Right lobe of liver (tissue), 6 donors: ENCODE data around the gene DBF4B. TPM values are rescaled to one million over a fixed set of nuclear protein-coding genes. Genes with fewer than 3 reads are reported as not detected.
"Not testable (repeated sequence)": the region's sequence is repeated elsewhere in the genome, so short reads cannot be mapped to it uniquely, and the experiment has no call there.

ENCODE experiments used
- ATAC-seq, 4 donors: fragments of 200-7000 bp; cut with Tn5 transposase; one replicate each; pipeline ENCODE4 v1.9.1; 2020; ENCODE audit warnings: mild to moderate bottlenecking in 4 of 4, moderate library complexity in 4 of 4
- DNase-seq, 3 donors: peaks; one replicate each; pipeline ENCODE4 v3.0.0-alpha.2; 2020
- H3K27ac ChIP-seq, 3 donors: fragments of 200-600 bp; one replicate each; pipeline ENCODE4 v1.8.0; 2022
- H3K27me3 ChIP-seq, 2 donors: fragments of 200-600 bp; one replicate each; pipeline ENCODE4 v1.8.0; 2022
- H3K36me3 ChIP-seq, 4 donors: fragments of 200-600 bp; sonication (generic) in 1 of 4; one replicate each; pipeline versions ENCODE4 v1.5.1 to v1.8.0; 2017 to 2022; ENCODE audit warnings: control low read depth in 1 of 4
- H3K4me1 ChIP-seq, 4 donors: fragments of 200-600 bp; sonication (generic) in 1 of 4; one replicate each; pipeline versions ENCODE4 v1.5.1 to v1.8.0; 2017 to 2022; ENCODE audit warnings: control low read depth in 1 of 4
- H3K4me3 ChIP-seq, 3 donors: fragments of 200-600 bp; one replicate each; pipeline ENCODE4 v1.8.0; 2022
- H3K9me3 ChIP-seq, 4 donors: fragments of 200-600 bp; sonication (generic) in 1 of 4; one replicate each; pipeline versions ENCODE4 v1.5.1 to v1.8.0; 2017 to 2022; ENCODE audit warnings: control low read depth in 1 of 4
- POLR2A ChIP-seq: fragments of 450-650 bp; IDR thresholded peaks from one replicate; pipeline ENCODE4 v1.6.1; 2017; ENCODE audit warnings: antibody characterized with exemption, mild to moderate bottlenecking
- WGBS: methylation state at CpG from one replicate; pipeline ENCODE4 v1.1.6; 2018; ENCODE audit warnings: low coverage, low lambda C conversion rate; ENCODE audit not compliant: insufficient coverage; ENCODE audit errors: missing lambda C conversion rate; 5-methylcytosine and 5-hydroxymethylcytosine counted together
- intact Hi-C, 2 donors: fragments of 100-400 bp; cut with DNase I; formaldehyde crosslinking; loops; one replicate each; pipeline versions ENCODE4 v1.11.2 to v1.14.1; 2022
- total RNA-seq, 6 experiments: library from RNA; depleted of rRNA in 2 of 6; stranded (reverse); fragments of >200 nt in 2 of 6; fragmentation: NEBNext Ultra II Directional in 3 of 6; extraction: Animal tissue kit (Norgen Biotek cat#: 25700) in 3 of 6; gene quantifications; one replicate each; pipeline versions ENCODE4 v1.1.0 to v1.2.4, GENCODE V29; 2016 to 2023
- TF ChIP-seq, protein P1 (sequence below), 4 donors: fragments of 200-600 bp in 3 of 4; fragments of 450-650 bp in 1 of 4; IDR thresholded peaks; one replicate each; pipeline versions ENCODE4 v1.5.1 to v1.8.0; 2016 to 2022; ENCODE audit warnings: antibody characterized with exemption in 4 of 4, mild to moderate bottlenecking in 2 of 4
- donor health status: DM: no; HTN: yes; CAD: no.
- donor health status: DM: no; HTN: no; CAD: no.
- donor health status: DM: no; HTN: no; CAD: no.
- donor health status: DM: no; HTN: yes; CAD: no.
- donor health status: DM: no; HTN: yes; CAD: no.

Gene DBF4B
- total RNA-seq, 6 experiments from 2014 or later: 0.81 to 2.3 (median 1.7) TPM

DNA sequence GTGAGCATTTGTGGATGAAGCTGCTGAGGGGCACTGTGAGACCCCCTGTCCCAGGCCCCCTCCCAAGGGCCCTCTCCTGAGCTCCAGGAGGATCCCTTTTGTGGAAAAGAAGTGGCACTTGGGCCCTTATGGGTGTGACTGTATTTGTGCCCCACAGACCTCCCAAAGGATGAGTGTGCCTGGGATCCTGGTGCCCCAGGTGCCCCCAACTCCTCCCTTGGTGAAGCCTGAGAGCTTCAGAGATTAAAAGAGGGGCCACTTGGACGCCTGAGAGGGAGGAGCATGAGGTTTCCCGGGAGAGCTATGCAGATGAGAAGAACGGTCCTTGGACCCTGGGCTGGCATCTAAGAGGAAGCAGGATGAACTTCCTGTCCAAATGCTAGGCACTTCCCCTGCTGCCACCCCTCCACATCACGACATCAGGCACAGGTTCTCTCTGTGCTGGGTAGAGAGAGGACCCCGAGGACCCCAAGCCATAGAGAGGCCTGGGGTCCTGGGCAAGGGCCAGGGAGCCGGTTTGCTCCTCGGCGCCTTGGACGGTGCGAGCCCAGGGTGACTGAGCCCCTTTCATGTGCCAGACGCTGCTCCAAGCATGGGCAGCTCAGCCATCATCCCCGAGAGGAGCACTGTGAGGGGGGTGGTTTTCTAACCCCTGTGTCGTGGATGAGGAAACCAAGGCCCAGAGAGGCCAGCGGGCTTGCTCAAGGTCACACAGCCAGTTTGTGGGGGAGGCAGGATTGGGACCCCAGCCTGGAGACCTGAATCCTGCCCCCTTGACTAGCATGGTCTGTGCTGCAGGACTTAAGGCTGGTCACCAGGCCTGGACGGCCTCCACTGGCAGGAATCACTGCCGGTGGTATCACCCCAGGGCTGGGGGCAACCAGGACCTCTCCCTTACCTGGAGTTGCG is 44.7 kb downstream of the DBF4B start:
- TF ChIP-seq, protein P1, sequence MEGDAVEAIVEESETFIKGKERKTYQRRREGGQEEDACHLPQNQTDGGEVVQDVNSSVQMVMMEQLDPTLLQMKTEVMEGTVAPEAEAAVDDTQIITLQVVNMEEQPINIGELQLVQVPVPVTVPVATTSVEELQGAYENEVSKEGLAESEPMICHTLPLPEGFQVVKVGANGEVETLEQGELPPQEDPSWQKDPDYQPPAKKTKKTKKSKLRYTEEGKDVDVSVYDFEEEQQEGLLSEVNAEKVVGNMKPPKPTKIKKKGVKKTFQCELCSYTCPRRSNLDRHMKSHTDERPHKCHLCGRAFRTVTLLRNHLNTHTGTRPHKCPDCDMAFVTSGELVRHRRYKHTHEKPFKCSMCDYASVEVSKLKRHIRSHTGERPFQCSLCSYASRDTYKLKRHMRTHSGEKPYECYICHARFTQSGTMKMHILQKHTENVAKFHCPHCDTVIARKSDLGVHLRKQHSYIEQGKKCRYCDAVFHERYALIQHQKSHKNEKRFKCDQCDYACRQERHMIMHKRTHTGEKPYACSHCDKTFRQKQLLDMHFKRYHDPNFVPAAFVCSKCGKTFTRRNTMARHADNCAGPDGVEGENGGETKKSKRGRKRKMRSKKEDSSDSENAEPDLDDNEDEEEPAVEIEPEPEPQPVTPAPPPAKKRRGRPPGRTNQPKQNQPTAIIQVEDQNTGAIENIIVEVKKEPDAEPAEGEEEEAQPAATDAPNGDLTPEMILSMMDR (IDR thresholded peaks at IDR 0.05): no peak
- TF ChIP-seq POLR2A: no peak
- no peak overlapping the region for H3K27ac ChIP-seq
- H3K4me1 ChIP-seq: no peaks in the 10 kb centered on the region
- no peaks in the 10 kb centered on the region for H3K9me3 ChIP-seq
- no peaks in the 10 kb centered on the region for H3K27me3 ChIP-seq
- H3K36me3 ChIP-seq: no peaks in the 10 kb centered on the region
- 44% methylated on average over 3 of the region's 17 CpGs for WGBS
- no peak for DNase-seq
- no peak for ATAC-seq
- H3K4me3 ChIP-seq: no peak overlapping the region
- intact Hi-C loops: no loop called here

DNA sequence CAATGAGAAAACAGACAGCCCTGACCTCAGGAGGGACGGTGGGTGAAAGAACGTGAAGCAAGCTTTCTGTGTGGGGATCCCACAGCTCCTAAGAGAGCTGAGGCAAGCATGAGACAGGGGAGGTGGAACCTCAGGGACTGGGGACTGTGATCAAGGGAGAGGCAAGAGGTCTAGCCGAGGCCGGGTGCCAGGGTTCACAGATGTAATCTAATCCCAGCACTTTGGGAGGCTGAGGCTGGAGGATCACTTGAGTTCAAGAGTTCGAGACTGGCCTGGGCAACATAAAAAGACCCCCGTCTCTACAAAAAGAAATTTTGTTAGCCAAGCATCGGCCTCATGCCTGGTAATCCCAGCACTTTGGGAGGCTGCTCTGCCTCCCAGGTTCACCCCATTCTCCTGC is 45.8 kb downstream of the DBF4B start:
- Histone ChIP-seq H3K4me3 (no peak overlapping the region), H3K4me1 (peaks cover 0 to 6% (median 0%) of the 10 kb centered on the region in 4 donors), H3K9me3 (no peaks in the 10 kb centered on the region), H3K36me3 (no peaks in the 10 kb centered on the region), H3K27me3 (peaks cover 0 to 2% of the 10 kb centered on the region in 2 donors), H3K27ac (no peak overlapping the region)
- DNase-seq (no peak), ATAC-seq (no peak)
- WGBS: 82% methylated on average over 3 of the region's 7 CpGs
- no peak for TF ChIP-seq POLR2A
- TF ChIP-seq, protein P1 (IDR thresholded peaks at IDR 0.05): no peak
- intact Hi-C loops: no loop called here

DNA sequence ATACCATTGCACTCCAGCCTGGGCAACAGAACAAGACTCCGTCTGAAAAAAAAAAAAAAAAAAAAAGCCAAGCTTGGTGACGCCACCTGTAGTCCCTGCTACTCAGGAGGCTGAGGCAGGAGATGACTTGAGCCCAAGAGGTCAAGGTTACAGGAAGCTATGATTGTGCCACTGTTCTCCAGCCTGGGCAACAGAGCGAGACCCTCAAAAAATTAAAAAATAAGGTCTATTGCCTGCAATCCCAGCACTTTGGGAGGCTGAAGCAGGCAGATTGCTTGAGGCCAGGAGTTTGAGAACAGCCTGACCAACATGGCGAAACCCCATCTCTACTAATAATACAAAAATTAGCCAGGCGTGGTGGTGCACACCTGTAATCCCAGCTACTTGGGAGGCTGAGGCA is 46.7 kb downstream of the DBF4B start:
- H3K4me1 ChIP-seq, H3K27ac ChIP-seq, DNase-seq, H3K36me3 ChIP-seq, H3K4me3 ChIP-seq, ATAC-seq, H3K9me3 ChIP-seq, intact Hi-C loops: not testable (repeated sequence)
- WGBS: 100% methylated on average over 2 of the region's 5 CpGs
- H3K27me3 ChIP-seq: peaks cover 0 to 11% of the 10 kb centered on the region in 2 donors

DNA sequence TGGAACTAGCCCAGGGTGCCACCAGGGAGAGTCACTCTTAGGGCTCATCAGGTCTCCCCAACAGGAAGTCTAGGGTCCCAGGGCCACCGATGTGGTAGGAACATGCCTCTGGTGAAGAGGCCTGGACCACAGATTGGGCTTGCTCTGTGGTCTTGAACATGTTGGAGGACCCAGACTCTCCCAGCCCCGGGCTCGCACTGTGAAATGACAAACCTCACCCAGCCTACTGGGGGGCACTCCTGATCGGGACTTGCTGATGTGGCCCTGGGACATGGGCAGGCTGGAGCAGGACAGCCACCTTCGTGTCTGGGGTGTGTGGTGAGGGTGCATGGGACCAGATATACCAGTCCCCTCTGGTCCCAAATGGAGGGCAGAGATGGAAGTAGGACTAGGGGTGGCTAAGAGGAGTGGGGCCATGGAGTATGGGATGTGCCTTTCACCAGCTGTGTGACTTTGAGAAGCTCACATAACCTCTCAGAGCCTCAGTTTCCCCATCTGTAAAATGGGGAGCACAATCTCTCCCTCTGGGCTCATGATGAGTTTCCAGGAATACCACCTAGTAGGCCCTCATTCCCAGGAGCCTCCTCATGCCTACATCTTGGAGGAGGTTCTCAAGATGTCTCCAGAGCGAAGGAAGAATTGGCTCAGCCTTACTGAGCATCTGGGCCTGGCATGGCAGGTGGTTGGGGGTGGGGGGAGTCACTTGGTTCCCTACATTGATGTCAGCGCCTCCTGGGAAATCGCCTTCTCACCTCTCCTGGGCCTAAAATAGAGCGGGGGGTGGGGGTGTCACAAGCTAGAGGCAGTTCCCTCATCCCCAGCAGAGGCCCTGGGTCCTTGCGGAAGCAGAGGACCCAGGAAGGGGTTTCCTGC is 48.8 kb downstream of the DBF4B start:
- Histone ChIP-seq H3K4me3 (no peak overlapping the region), H3K36me3 (no peaks in the 10 kb centered on the region), H3K4me1 (peaks cover 0 to 9% (median 0%) of the 10 kb centered on the region in 4 donors), H3K9me3 (no peaks in the 10 kb centered on the region), H3K27me3 (peaks cover 0 to 13% of the 10 kb centered on the region in 2 donors), H3K27ac (no peak overlapping the region)
- DNase-seq (no peak), ATAC-seq (peak in 2 of 4 donors; percentile 7 to 18)
- intact Hi-C loops: no loop called here
- WGBS: 90% methylated on average over 2 of the region's 10 CpGs
- no peak for TF ChIP-seq POLR2A

DNA sequence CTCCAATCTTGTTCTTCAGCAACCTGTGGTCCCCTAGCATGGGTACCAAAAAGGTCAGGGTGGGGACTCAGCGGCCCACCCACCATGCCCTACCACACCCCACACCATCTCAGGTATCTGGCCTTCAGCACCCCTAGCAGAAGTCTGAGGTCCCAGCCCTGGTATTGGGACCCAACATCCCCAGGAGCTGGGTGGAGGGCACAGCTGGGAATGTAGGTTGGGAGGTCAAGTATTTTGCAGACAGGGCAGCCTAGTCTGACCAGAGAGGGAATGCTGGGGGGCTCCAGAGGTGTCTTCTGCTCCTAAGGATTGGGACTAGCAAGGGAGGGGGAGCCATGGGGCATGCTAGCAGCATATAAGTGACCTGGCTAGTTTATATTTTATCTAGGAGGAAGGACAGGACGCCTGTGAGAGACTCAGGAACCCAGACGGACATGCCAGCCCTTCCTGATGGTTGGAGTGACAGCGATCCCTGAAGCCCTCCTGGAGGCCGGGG is 49.5 kb downstream of the DBF4B start:
- ATAC-seq (peak in 1 of 4 donors; percentile 15), DNase-seq (no peak)
- no peak overlapping the region for H3K4me3 ChIP-seq
- no peaks in the 10 kb centered on the region for H3K36me3 ChIP-seq
- intact Hi-C loops: no loop called here
- H3K27me3 ChIP-seq: peaks cover 0 to 13% of the 10 kb centered on the region in 2 donors
- peaks cover 0 to 9% (median 0%) of the 10 kb centered on the region in 4 donors for H3K4me1 ChIP-seq
- TF ChIP-seq POLR2A: no peak
- TF ChIP-seq, protein P1 (IDR thresholded peaks at IDR 0.05): no peak
- no peak overlapping the region for H3K27ac ChIP-seq
- WGBS: 100% methylated on average over 1 of the region's 5 CpGs
- no peaks in the 10 kb centered on the region for H3K9me3 ChIP-seq
